Endothelial cell of umbilical vein (primary cell): ENCODE measurements around the gene SAXO1.

Experiments
- EZH2 ChIP-seq: IDR thresholded peaks from 2 replicates; pipeline ENCODE4 v1.6.1; 2012; ENCODE audit warnings: borderline replicate concordance, low read depth, mild to moderate bottlenecking, moderate library complexity, low read length, inconsistent platforms; ENCODE audit not compliant: severe bottlenecking
- POLR2A ChIP-seq: IDR thresholded peaks from 2 replicates; pipeline ENCODE4 v1.6.1; 2012; ENCODE audit warnings: low read depth, mild to moderate bottlenecking, control low read depth, low read length
- POLR2AphosphoS5 ChIP-seq: IDR thresholded peaks from 2 replicates; pipeline ENCODE4 v1.6.1; 2012; ENCODE audit warnings: low read depth, mild to moderate bottlenecking, control low read depth, low read length, moderate library complexity; ENCODE audit not compliant: insufficient read depth
- TF ChIP-seq, protein P1 (sequence below), 2 donors: IDR thresholded peaks; 1 replicate in 1 of 2; 2 replicates in 1 of 2; pipeline ENCODE4 v1.5.1; 2011; ENCODE audit warnings: low read length in 2 of 2, mild to moderate bottlenecking in 2 of 2, moderate library complexity in 2 of 2, control low read depth in 1 of 2, inconsistent platforms in 1 of 2, low read depth in 1 of 2; ENCODE audit not compliant: insufficient read depth in 1 of 2; ENCODE audit errors: extremely low read depth in 1 of 2
- TF ChIP-seq, protein P2 (sequence below): IDR thresholded peaks from 2 replicates; pipeline ENCODE4 v1.6.1; 2011; ENCODE audit not compliant: insufficient read depth, insufficient read length

DNA sequence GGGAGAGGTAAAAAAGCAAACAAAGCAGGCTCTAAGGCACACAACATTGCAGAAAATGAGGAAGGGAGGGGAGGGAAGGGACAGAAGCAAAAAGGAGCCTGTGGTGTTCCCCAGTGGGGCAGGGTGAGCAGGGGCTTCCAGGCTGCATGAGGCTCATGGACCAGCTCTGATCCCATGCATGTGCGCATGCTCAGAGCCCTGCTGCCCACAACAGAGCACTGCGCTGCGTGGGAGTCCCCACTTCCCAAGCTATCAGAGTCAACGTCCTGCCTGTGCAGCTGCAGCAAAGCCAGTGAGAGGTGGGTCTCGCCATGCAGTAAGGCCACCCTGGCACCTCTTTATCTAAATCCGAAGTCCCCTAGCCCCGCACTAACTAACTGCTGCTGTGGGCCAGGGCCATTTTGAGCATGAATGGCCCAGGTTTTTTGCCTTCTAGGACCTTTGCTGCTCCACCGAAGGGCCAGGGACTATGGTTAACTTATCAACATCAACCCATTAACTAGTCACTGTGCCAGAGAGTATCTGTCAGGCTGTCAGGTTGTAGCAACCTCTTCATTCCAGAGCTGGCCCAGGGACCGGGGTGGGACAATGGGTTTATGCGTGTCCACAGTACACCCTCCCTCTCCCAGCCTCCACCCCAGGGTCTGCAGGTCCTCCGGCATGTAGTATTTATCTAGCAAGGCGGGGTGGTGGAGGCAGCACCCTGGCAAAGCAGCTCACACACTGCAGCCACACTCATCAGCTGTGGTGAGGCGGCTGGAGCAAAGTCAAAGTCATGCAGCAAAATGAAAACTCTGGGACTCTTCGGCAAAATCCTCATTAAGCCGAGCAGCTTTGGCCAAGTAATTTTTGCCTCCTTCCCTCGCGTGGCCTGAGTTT is 123.6 kb downstream of the SAXO1 start:
- TF ChIP-seq, protein P1, sequence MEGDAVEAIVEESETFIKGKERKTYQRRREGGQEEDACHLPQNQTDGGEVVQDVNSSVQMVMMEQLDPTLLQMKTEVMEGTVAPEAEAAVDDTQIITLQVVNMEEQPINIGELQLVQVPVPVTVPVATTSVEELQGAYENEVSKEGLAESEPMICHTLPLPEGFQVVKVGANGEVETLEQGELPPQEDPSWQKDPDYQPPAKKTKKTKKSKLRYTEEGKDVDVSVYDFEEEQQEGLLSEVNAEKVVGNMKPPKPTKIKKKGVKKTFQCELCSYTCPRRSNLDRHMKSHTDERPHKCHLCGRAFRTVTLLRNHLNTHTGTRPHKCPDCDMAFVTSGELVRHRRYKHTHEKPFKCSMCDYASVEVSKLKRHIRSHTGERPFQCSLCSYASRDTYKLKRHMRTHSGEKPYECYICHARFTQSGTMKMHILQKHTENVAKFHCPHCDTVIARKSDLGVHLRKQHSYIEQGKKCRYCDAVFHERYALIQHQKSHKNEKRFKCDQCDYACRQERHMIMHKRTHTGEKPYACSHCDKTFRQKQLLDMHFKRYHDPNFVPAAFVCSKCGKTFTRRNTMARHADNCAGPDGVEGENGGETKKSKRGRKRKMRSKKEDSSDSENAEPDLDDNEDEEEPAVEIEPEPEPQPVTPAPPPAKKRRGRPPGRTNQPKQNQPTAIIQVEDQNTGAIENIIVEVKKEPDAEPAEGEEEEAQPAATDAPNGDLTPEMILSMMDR (IDR thresholded peaks at IDR 0.05; ENCODE audit: extremely low read depth in 1 of 2, insufficient read depth in 1 of 2, low read depth in 1 of 2, low read length in 2 of 2), result no peak
- TF ChIP-seq POLR2AphosphoS5, result no peak
- no peak for TF ChIP-seq EZH2
- no peak for TF ChIP-seq POLR2A
- TF ChIP-seq, protein P2, sequence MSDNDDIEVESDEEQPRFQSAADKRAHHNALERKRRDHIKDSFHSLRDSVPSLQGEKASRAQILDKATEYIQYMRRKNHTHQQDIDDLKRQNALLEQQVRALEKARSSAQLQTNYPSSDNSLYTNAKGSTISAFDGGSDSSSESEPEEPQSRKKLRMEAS, result no peak
